AG09319 (cell line): Measurements from ENCODE around the gene ATP9A.
A peak's percentile ranks its signal among the peaks of the same experiment; 100 is the strongest.

Experiments used
- DNase-seq: peaks from one replicate; pipeline ENCODE4 v3.0.0-alpha.2; 2010; ENCODE audit warnings: low read depth; ENCODE audit errors: extremely low read depth
- TF ChIP-seq, protein P1 (sequence below): IDR thresholded peaks from 2 replicates; pipeline ENCODE4 v1.5.1; 2011; ENCODE audit warnings: low read depth, mild to moderate bottlenecking, inconsistent platforms, low read length, moderate library complexity

The ATP9A gene

DNA sequence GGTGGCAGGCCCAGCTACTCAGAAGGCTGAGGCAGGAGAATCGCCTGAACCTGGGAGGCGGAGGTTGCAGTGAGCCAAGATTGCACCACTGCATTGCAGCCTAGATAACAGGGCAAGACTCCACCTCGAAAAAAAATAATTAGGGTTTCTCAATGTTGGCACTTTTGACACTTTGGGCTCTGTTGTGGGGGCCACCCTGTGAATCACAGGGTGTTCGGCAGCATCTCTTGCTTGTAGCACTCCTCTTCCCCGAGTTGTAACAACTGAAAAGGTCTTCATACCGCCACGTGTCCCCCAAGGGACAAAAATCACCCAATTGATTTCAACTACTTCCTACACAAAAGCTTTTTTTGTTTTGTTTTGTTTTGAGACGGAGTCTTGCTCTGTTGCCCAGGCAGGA lies 172.4 kb downstream of the ATP9A start:
- TF ChIP-seq, protein P1, sequence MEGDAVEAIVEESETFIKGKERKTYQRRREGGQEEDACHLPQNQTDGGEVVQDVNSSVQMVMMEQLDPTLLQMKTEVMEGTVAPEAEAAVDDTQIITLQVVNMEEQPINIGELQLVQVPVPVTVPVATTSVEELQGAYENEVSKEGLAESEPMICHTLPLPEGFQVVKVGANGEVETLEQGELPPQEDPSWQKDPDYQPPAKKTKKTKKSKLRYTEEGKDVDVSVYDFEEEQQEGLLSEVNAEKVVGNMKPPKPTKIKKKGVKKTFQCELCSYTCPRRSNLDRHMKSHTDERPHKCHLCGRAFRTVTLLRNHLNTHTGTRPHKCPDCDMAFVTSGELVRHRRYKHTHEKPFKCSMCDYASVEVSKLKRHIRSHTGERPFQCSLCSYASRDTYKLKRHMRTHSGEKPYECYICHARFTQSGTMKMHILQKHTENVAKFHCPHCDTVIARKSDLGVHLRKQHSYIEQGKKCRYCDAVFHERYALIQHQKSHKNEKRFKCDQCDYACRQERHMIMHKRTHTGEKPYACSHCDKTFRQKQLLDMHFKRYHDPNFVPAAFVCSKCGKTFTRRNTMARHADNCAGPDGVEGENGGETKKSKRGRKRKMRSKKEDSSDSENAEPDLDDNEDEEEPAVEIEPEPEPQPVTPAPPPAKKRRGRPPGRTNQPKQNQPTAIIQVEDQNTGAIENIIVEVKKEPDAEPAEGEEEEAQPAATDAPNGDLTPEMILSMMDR, result no peak
- DNase-seq, result no peak

DNA sequence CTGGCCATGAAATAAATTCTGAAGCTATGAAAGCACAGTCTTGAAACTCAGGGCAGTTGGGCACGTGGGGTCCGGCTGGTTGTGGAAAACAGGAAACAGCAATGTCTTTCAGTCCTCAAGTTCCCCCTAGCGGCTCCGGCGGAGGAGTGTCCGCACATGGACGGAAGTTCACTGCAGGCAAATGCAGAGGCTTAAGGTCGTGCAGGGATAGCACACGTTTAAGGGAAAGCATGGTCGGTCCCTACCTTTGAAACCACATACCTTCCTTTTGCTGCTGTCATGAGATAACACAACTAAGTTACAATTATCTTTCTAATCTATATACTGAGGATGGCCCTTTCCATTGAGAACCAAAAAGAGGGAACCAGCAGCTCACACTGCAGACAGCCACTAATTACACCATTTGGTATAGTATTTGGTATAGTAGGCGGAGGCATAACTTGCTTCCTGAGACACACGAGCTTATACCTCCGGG lies 173.1 kb downstream of the ATP9A start:
- TF ChIP-seq, protein P1, result peak; percentile 94
- peak; percentile 73 for DNase-seq

DNA sequence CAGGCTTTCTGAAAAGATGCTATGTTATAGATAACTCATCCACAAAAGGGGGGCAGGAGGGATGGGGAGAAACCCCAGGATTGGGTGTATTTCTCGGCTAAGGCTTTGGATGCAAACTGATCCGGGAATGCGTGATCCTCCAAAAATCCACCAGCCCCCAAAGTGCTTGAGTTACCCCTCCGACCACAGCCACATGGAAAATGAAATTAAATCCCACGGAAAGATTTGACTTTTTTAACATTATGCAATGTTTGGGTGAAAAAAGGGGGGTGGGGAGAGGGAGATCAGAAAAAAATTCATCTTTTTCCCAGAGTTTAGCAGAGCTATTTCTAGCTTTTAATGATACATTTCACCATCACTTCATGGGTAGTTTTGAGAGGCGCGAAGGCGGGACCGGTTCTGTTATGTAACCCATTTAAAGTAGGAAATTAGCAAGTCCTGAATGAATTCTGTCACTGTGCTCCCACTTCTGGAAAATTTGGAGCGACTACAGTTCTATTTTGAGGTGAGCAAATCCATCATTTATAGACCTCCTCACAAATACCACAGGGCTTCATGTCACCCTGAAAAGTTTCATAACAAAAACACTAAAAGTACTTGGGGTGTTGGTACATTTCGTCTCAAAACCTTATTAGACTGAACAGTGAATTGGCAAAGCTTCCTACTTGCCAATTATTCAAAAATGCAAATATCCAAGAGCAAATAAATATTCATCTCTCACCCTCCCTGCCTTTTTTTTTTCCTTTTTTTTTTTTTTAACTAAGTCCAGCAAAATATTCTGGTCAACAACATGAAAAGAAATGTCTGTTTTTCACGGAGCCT lies 173.7 kb downstream of the ATP9A start:
- TF ChIP-seq, protein P1, result no peak
- DNase-seq, result no peak

DNA sequence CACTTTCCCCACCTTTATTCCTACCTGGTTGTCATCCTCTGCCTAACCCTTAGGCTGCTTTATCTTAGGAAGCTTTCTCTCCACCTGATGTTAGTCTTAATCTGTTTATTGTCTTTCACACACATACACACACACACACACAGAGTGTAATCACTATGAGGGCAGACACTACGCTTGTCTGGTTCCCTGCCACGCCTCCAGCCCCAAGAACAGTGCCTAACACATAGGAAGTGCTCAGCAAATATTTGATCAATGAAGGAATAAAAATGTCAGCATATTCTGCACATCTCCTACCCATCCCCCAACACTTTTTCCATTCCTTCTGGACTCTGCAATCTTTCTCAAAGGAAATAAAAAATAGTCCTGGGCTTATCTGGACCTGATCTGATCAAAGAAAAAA lies 174.6 kb downstream of the ATP9A start:
- TF ChIP-seq, protein P1, result no peak
- no peak for DNase-seq

- no peak for DNase-seq
- TF ChIP-seq, protein P1, result no peak
Observed at GRCh38 chr20:51592564-51592963, 175.6 kb downstream of the ATP9A start.

DNA sequence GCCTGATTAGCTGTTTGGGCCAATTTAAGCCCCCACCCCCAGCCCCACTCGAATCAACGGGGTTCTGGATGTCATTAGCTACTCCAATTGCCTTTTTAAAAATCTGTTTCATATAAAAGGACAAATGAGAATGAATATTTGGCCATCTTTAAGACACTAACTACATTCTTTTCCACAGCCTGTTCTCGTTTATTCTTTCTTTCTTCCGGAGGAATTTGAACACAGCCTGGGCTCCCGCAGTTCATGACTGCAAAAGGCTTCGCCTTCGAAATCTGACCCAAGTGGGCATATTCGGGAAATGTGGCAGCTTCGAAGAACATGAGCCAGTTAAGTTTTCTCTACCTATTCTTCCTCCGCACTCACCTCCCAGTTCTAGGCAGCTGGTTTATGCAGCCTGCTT lies 176.3 kb downstream of the ATP9A start:
- no peak for DNase-seq
- TF ChIP-seq, protein P1, result no peak

- DNase-seq, result no peak
- TF ChIP-seq, protein P1, result no peak
Observed at GRCh38 chr20:51588762-51589161, 179.4 kb downstream of the ATP9A start.
